ENCODE results near the gene HOXA13.

Gene HOXA13

GRCh38 chr7:27156508-27156898 is 43.4 kb downstream of the HOXA13 start, which contains the start of gene HOXA7:
TSS of gene HOXA7 (minus strand) at chr7:27156675. CDS start at chr7:27156545, 130 bp downstream.
- no peak for DNase-seq

GRCh38 chr7:27155816-27156507 is 43.9 kb downstream of the HOXA13 start:
- DNase-seq, result no peak

DNA sequence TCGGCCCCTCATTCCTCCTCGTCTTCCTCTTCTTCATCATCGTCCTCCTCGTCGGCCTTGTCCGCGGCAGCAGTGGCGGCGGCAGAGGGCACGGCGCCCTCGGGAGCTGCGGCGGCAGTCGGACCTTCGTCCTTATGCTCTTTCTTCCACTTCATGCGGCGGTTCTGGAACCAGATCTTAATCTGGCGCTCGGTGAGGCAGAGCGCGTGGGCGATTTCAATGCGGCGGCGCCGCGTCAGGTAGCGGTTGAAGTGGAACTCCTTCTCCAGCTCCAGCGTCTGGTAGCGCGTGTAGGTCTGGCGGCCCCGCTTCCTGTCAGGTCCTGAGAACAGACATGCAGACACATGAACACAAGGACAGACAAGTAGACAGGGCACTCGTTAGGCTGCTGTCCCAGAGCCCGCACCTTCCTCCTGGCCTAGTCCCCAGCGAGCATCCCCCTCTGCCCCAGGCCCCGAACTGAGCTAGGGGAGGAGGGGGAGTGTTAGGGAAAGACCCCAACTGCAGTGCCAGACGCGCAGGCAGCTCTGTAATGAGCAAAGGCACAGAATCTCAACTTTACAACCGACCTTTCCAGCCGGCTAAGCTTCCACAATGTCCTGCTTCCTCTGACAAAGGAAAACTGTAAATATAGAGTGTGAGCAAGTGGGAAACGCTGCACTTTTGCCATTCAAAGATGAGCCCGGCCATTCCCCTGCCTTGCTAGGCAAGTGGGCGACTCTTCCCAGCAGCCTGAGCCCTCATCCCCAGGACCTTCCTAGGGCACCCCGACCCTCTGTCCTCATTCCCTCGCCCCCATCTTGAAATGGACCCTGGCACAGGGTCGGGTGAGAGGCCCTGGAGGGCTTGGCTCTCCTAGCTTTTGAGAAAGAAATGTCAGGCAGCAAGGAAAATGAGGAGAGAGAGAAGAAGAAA is 44.7 kb downstream of the HOXA13 start:
- no peak for DNase-seq

- no peak for DNase-seq
Observed at GRCh38 chr7:27154369-27154768, 45.5 kb downstream of the HOXA13 start.

DNA sequence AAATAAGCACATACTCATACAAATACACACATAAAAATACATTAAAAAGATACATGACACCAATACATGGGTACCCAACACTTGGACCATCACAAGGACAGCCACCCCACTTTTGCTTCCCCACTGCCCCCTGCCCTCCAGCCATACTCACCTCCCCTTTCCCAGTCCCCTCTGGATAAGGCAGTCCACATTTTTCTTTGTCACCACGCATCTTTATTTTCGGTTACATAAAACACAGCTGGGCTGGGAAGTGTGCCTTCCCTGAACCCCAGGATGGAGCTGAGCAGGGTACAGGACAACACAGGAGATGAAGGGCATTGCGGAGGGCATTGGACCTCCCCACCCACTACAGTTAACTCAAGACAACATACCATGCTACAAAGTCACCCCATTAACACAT is 46.4 kb downstream of the HOXA13 start:
- no peak for DNase-seq

- no peak for DNase-seq
Observed at GRCh38 chr7:27152816-27153442, 47.0 kb downstream of the HOXA13 start.

GRCh38 chr7:27151931-27152815 is 47.7 kb downstream of the HOXA13 start, which contains the start of gene HOXA3:
TSS of gene HOXA3 (minus strand) at chr7:27152583. CDS start at chr7:27110640, 41,943 bp downstream.
- no peak for DNase-seq

DNA sequence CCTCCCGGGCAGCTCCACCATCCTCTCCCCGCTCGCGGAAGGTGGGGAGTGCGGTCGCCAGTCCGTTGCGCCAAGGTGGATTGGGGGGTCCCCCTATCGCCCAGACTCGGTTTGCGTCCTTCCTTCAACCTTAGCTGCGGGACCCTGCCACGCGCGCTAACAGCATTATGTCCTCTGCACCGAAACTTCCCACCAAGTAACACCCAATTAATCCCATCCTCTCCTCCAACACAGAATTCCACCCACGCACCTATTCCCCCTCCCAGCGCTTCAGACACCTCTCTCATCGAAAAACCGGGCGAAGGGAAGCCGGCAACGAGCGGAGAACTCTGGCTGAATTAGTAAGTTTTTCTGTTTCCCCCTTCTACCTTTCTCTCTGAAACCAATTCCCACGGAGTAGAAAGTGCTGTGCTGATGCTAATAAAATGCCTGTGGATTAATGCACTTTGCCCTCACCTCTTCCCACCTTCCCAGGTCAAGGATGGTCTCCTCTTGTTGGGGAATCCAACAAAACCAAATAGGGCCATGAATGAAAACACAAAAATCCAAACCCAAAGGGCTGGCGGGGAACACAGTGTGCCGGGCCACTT is 48.5 kb downstream of the HOXA13 start:
- DNase-seq, result no peak

- no peak for DNase-seq
Observed at GRCh38 chr7:27150568-27151340, 49.1 kb downstream of the HOXA13 start.

DNA sequence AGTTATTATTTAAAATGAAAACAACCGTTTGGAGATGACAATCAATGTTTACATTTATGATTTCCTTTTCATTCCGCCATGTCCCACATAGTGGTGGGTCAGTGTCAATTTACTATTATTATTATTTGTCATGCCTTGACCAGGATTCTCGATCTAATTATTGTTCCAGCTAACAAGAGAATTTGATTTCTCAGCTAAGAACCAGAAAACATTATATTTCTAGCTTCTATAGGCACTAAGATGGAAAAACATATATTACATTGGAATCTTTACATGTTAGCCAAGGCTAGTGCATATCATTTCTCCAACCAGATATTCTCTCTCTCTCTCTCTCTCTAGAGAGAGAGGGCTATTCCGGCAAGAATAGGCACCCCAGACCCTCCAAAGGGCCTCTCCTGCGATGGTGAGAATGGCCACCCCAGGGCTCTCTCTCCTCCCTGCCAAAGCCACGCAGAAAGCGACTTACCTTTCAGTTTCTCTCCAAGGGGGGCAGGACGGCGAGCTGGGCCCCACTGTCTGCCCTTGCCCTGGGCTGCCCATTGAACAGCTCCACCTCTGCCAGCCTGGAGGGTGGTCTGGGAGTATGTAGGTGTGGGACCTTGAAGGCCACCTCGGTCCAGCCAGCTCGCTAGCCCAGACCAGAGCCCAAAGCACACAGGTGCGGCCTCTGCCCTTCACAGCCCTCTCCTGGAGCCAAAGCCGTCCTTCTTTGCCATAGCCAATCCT is 49.9 kb downstream of the HOXA13 start:
- no peak for DNase-seq

- DNase-seq, result no peak
Observed at GRCh38 chr7:27148756-27149641, 50.9 kb downstream of the HOXA13 start.

DNA sequence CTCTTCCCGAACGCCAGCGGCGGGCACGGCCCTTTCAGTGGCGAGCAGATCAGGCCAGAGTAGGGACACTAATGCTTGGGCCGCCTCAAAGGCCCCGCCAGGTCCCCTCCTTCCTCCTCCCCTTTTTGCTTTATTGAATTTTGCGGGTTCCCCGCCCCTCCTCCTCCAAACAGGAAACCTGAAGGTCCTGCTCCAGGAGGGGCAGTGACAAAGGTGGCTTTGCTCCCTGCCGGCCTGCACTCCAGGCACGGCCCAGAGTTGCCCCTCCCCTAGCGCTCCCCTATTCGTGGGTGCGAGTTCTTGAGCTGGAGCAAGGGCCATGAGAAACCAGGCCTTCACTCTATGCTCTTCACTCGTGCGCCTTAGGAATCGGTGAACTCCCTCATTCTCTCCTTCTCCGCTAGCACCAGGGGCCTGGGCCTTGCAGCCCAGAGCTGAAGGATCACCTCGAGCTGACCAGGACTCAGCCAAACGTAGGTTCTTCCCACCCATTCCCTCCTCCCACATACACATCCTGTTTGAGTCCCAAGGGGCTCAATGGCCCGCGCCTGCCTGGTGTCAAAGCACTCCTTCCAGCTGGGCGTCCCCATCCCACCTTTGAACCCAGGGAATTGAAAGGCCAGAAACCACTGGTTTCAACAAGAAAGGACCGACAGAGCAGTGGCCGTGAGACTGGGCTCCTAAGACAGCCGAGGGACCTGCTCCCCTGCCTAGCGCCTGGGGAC is 51.7 kb downstream of the HOXA13 start:
- DNase-seq, result no peak

DNA sequence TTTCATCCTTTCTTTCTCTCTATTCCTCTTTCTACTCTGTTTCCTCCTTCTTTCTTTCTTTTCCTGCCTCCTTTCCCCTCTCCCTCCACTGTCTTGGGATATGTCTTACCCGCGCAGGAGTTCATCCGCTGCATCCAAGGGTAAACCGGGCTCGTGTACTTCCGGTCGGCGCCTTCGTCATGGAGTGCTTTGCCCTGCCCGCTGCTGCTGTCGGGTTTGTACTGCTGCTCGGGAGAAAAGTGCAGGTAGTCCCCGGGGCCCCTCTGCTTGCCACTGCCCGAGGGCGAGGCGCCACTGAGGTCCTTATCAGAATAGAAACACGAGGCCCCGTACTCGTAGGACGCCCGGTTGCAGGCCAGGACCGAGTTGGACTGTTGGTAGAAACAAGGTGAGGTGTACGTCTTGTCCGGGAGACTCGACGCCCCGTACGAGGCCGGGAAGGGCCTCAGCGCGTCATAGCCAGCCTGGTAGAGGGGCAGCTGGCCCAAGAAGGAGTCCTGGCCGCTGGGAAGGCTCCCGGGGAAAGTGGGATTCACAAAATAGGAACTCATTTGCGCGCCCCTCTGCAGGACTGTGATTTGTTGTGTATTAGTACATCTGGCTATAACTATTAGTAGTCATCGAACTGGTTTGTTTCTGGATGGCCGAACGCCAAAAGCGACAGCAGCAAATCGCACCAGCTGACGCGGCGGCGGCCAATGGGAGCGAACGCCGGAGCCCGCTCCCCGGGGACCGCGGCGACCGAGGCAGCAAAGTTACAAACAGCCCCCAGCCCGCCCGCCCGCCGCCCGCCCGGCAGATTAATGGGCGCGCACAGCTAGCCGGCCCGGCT is 52.5 kb downstream of the HOXA13 start, which contains the start of gene HOXA6:
Gene HOXA6, minus strand, starts transcription at position 576 of the 832 bp plus-strand sequence. Its CDS starts 25 bp downstream, at position 551.
- no peak for DNase-seq

DNA sequence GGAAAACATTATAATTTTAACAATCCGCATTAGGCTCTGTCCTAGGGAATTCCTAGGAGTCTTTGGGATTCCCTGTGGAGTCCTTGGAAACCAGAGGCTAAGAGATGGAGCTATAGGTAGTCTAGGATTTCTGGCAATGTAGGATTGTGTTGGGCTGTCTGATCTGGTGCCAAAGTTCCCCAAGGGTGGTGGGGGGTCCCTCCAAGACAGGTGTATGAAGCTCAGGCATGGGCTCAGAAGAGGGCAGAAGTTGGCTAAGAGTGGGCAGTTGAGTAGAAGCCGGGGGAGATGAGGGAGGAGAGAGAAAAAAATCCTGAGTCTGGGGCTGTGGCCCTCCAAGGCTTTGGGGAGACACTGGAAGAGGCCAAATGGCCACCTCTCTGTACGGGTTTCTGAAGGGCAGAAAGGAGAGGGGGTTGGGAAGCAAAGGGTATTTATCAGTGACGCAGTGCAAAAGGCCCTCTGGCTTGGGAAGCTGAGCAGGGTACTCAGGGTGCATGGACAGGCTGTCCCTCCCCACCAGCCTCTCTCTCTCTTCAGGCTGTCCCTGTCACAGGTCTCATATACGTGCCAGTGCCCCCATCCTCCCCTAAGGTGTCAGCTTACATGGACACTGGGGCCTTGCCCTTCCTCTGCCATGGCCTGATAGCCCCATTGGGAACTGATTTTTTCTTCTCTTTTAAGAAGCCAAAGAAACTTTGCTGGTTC is 53.2 kb downstream of the HOXA13 start:
- no peak for DNase-seq

DNA sequence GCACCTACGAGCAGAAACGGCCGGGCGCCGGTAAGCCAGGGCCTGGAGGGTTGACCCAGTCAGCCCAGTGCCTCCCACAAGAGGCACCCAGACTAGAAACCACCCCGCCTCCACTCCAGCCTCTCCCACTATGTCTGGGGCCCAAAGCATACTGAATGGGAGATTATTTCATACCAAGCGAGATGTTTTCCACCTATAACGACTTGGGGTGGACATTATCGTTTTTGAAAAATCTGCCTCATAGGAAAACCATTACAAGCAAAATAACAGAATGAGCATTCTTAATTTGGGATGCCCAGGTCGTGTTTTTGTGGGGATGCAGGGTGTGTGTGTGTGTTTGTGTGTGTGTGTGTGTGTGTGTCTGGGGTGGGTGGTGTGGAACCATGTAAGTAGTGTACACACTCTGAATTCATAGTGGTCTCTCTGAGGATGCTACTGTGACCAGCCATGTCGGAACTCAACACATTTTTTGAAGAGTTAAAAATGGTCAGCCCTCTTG is 53.9 kb downstream of the HOXA13 start:
- no peak for DNase-seq

GRCh38 chr7:27145165-27145913 is 54.6 kb downstream of the HOXA13 start:
- DNase-seq, result no peak
